GM18873 (cell line): ENCODE data around the gene LRP3.
"Not testable (repeated sequence)": the region's sequence is repeated elsewhere in the genome, so short reads cannot be mapped to it uniquely, and the experiment has no call there.

Experiments used
- ATAC-seq: cut with Tn5 transposase; IDR thresholded peaks from one replicate; pipeline ENCODE4 v1.9.1; 2021; ENCODE audit warnings: mild to moderate bottlenecking, moderate library complexity, moderate number of reproducible peaks; ENCODE audit not compliant: unreplicated experiment, low FRiP score

Gene LRP3

DNA sequence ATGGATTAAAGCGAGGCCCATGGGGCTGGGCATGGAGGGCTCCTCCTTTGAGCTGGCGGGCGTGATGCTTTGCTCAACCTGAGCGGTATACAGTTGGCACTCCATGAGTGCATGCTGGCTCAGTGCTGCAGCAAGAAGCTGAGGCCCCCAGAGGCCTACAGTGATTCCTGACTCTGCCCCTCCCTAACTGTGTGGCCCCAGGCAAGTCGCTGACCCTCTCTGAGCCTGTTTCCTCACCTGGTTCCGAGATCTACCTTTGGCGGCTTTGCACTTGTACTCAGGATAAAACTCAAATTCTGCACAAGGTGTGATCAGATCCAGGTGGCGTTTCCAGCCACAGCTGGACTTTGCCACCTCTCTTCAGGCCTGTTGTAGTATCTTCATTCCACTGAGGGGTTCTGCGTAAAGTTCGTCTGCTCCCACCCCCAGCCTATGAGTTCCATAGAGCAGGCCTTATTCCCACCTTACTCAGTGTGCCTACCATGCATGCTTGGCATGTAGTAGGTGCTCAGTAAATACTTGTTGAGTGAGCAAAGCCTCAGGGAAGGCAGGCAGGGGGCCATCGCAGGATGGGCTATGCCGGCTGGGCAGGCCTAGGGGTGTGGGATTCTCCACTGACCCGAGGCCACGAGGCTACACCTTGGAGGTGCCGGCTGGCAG lies 7.9 kb downstream of the LRP3 start:
- no peak for ATAC-seq

DNA sequence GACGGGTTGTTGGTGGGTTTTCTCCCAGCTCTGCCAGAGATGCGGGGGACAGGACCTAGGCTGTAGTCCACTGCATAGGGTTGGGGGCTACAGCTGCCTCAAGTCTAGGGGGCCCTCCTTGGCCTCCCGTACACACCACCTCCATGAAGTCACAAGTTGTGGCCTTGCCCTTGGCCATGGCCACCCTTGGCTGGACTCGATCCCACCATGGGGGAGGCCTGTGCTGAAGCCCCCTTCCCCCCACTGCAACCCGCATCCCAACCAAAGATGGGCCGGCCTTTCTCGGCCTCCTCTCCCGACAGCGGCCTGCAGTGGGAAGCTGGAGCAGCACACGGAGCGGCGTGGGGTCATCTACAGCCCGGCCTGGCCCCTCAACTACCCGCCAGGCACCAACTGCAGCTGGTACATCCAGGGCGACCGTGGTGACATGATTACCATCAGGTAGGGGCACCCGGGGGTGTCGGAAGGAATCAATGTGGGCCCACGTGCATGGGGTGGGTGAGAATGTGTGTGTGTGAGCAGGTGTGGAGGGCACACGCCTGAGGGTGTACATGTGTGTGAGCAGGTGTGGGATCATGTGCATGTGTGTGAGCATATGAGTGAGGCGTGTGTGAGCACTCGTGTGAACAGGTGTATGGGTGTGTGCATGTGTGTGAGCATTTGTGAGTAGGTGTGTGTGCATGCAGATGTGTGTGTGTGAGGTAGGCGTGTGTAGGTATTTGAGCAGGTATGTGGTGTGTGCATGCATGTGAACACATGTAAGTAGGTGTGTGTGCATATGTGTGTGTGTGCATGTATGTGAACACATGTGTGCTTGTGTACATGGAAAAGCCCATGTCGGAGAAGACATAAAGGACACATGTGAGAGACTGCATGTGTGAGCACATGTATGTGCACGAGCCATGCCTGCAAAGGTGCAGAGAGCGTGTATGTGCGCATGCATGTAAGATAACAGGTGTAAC lies 8.7 kb downstream of the LRP3 start:
- no peak for ATAC-seq

DNA sequence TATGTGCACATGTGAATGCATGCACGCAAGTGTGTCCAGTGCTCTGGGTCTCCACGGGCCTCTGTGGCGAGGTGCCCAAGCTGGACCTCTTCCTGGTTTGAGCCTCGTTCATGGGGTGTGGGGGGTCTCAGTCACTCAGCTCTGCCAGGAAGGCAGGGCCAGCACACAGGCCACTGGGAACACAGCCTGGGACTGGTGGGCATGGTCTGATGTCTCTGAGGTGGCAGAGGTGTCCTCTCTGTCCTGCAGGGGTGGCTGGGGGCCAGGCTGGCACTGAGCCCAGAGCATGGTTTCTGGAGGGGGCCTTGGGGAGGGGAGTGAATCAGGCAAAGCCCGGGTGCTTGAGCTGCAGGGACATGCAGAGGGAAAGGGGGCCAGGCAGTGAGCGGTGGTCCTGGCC lies 9.4 kb downstream of the LRP3 start:
- ATAC-seq, result no peak

DNA sequence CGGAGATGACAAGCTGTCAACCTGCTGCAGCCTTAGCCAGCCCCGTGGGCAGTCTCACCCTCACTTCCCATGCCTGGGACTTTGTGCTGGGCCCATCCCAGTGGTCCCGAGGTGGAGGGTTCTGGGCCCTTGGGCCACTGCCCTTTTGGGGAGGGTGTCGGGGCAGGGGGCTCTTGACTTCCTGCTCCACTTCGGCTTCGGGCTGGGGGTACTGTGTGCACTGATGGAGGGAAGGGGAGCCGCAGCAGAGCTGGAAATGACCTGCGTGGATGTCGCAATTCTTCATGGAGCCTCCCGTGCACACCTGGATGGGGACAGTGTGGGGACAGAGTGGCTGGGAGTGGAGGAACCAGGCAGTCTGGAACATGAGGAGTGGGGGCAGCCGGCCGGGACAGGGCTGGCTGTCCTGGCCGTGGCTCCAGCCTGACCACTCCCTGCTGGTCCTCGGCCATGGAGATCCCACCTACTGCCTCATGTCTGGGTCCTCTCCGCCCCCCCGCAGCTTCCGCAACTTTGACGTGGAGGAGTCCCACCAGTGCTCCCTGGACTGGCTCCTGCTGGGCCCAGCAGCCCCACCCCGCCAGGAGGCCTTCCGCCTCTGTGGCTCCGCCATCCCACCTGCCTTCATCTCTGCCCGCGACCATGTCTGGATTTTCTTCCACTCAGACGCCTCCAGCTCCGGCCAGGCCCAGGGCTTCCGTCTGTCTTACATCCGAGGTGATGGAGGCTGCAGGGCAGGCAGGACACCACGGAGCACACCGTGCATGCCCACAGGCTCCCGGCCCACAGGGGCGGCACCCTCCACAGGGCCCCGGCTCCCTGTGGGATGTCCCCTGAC lies 10.2 kb downstream of the LRP3 start:
- ATAC-seq, result no peak

DNA sequence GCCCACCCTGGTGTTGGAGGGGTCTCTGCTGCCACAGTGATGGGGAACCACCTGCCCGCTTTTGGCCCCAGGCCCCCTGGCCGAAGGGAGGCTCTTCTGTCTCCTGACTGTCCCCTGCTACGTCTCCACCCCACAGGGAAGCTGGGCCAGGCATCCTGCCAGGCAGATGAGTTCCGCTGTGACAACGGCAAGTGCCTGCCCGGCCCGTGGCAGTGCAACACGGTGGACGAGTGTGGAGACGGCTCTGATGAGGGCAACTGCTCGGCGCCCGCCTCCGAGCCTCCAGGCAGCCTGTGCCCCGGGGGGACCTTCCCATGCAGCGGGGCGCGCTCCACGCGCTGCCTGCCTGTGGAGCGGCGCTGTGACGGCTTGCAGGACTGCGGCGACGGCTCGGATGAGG lies 11.0 kb downstream of the LRP3 start:
- no peak for ATAC-seq

DNA sequence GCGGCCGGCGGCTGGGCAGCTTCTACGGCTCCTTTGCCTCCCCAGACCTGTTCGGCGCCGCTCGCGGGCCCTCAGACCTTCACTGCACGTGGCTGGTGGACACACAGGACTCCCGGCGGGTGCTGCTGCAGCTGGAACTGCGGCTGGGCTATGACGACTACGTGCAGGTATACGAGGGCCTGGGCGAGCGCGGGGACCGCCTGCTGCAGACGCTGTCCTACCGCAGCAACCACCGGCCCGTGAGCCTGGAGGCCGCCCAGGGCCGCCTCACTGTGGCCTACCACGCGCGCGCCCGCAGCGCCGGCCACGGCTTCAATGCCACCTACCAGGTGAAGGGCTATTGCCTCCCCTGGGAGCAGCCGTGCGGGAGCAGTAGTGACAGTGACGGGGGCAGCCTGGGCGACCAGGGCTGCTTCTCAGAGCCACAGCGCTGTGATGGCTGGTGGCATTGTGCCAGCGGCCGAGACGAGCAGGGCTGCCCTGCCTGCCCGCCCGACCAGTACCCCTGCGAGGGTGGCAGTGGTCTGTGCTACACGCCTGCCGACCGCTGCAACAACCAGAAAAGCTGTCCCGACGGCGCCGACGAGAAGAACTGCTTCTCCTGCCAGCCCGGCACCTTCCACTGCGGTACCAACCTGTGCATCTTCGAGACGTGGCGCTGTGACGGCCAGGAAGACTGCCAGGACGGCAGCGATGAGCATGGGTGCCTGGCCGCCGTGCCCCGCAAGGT lies 11.6 kb downstream of the LRP3 start:
- no peak for ATAC-seq

DNA sequence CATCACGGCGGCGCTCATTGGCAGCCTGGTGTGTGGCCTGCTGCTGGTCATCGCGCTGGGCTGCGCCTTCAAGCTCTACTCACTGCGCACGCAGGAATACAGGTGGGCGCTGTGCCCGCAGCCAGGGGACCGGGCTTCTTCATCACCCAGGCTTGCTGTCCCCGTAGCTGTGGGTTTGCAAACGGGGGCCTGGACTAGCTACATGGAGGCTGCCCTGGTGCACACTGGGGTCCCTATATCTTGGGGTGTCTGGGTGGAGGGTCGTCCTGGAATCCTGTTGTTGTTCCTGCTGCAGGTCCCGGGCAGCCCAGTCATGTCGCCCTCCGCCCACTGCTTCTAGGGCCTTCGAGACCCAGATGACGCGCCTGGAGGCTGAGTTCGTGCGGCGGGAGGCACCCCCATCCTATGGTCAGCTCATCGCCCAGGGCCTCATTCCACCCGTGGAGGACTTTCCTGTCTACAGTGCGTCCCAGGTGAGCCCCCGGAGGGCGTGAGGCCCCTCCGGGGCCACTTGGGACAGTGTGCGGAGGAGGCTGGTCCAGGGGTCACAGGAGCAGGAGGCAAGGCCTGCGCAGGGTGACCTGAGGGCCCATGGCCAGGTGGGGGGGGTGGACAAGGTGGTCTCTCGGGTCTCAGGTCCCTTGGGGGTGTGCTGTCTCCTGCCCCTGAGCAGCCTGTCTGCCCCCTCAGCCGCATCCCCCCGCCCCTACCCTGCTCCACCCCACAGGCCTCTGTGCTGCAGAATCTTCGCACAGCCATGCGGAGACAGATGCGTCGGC lies 12.3 kb downstream of the LRP3 start:
- ATAC-seq, result no peak

DNA sequence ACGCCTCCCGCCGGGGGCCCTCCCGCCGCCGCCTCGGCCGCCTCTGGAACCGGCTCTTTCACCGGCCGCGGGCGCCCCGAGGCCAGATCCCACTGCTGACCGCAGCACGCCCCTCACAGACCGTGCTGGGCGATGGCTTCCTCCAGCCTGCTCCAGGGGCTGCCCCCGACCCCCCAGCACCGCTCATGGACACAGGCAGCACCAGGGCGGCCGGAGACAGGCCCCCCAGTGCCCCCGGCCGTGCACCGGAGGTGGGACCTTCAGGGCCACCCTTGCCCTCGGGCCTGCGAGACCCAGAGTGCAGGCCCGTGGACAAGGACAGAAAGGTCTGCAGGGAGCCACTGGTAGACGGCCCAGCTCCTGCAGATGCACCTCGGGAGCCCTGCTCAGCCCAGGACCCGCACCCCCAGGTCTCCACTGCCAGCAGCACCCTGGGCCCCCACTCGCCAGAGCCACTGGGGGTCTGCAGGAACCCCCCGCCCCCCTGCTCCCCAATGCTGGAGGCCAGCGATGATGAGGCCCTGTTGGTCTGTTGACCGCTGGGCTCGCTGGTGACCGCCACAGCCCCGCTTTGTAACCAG lies 13.0 kb downstream of the LRP3 start:
- no peak for ATAC-seq

DNA sequence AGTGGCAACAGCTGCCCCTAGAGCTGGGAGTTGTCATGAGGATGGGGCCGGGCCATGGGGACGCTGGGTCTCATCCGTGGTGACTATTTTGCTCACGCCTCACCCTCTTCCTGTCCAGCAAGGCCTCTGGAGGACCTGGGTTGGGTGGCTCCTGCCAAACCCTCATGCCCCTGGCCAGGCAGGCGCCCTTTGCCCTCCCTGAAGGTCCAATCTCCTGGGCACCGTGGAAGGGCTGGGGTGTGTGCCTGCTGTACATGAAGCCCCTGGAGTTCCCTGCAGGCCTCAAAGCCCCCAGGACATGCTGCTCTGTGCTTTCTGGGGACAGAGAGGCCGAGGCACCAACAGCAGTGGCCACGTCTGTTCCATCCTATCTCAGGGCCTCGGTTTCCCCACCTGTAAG lies 13.8 kb downstream of the LRP3 start:
- no peak for ATAC-seq

DNA sequence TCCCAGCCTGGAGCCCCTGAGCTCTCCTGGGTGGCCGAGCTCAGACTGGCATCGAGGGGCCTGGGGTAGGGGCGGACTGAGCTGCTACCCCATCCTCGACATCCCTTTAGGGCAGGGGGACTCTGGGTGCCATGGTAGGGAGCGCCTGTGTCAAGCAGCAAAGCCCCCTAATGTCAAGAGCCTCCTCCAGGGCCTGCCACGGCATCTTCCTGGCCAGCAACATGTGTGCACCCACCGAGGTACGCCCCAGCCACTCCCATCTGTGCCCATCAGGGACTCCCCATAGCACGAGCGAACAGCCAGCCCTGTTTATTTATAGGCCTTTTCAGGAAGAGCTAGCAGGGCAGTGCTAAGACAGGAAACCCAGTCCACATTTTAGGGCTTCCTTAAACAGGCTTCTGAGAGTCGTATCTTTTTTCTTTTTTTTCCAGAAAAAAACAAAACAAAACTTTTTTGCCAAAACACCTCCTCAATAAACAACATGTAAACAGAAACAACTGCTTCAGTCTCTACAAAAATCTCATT lies 14.3 kb downstream of the LRP3 start:
- no peak for ATAC-seq

DNA sequence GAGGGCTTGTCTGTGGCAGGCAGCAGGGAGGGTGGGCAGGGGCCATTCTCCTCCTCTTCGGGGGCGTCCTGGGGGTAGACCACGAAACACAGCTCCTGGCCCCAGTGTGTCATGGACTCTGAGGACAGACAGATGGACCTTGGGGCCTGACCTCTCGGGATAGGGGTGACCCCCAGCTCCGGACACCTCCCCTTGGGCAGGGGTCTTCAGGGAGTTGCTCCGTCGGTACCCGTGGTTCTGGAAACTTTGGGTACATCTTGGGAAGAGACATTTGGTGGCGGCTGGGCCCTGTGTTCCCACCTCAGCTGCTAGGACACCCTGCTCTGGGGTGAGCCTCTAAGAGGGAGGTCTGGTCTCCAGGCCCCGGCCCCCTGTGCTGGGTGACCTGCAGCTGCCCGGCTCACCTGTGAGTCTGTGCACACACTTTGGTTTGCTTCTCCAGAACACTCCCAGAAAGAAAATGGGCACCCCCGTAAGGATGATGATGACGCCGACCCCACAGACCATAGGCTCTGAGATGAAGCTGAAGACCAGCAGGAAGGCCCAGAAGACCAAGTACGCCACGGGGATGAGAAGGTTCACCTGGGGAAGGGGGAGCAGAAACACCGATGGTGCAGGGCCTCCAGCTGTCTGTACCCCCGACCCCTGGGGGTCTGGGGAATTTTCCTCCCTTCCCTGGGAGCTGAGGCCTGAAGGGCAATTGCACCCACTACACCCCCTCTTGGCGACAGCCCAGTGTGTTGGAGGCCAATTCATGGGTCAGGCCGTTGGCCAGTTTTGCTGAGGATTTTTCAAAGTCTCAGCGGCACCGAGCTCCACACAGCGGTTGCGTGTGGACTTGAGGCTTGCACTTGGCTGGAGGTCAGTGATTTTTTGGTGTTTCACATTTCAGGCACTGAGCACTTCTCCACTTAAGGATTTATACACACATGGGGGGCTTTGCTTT lies 15.0 kb downstream of the LRP3 start:
- ATAC-seq, result no peak

DNA sequence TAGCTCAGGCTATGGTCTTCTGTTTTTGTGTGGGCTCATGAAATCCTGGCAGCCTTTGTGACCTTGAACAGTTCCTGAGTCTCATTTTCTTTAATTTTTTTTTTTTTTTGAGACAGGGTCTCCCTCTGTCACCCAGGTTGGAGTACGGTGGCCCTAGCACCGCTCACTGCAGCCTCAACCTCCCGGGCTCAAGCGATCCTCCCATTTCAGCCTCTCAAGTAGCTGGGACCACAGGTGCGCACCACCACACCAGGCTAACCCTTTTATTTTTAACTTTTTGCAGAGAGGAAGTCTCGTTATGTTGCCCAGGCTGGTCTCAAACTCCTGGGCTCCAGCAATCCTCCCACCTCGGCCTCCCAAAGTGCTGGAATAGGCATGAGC lies 15.7 kb downstream of the LRP3 start:
- ATAC-seq, result not testable (repeated sequence)

DNA sequence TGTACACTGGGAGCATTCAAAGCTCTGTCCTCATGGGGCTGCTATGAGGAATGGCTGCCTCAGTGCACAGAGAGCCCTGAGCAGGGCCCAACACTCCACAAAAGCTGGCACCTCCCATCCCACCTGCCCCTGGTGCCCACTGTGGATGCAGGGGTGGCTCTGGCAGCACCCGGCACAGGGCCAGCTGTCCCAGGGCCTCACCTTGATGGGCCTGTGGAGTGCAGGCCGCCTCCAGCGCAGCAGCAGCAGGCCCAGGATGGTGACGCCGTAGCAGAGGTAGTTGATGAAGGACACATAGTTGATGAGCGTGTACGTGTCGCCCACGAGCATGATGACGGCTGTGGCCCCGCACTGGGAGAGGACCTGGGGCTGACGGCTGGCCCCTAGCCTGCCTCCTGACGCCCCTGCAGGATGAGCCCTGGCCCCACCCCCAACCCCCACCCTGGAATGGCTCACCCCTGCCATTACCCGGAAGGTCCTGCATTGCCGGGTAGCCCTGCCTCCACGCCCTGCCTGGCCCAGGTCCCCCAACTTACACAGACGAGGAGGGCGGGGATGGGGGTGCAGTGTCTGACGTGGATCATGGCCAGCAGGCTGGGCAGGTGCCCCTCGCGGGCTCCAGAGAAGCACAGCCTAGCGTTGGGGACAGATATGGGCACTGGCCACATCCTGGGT lies 16.3 kb downstream of the LRP3 start:
- ATAC-seq, result no peak

DNA sequence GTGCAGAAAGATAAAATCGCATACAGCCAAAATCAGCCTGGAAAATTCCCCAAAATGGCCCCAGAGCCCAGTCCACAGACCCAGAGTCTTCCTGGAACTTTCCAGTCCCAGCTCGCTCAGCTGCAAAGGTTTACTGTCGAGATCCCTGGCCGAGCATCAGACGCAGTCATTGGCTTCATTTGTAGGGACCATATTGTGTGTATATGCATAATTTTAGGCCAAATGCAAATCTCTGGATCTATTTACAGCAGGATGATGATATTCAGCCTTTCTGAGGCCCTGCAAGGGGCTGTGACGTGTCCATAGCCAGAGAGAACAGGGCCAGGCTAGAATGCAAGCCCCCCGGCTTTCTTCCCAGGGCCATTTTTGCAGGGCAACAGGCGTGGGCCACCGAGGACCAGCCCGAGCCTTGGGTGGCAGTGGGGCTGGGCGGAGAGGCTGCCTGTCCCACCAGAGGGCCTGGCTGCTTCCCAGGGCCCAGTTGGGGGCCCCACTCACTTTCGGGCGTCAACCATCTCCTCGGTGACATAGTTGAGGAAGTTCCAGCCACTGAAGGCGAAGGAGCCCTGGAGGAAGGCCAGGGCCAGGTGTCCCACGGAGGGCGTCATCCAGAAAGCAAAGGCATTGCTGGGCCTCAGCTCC lies 17.8 kb downstream of the LRP3 start:
- ATAC-seq, result no peak

DNA sequence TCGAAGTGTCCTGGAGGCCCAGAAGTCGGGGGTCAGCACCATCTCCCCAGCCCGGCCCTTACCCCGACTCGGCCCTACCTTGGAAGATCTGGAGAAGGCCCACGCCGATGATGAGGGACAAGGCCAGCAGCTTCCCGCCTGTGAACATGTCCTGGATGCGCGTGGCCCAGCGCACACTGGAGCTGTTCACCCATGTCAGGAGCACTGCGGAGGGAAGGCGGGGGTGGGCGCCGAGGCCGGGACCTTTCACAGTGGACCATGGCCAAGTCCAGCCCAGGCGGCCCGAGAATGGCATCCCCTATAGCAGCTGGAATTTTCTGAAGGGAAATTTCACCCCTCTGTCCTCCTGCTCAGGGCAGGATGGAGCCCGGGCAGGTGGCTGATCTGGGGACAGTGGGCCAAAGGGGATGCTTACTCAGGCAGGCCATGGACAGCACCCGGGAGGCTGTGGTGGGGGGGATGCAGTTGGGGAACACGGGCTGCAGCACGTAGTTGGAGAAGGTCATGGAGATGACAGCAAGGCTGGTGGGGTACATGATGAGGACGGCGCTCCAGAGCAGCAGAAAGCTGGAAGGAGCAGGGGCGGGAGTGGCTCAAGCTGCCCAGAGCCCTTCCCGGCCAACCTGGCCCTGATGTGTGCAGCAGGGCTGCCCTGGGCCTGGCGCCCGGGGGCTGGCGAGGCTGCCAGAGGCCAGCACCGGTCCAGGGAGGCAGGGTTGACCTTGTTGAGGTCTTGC lies 18.5 kb downstream of the LRP3 start:
- no peak for ATAC-seq

DNA sequence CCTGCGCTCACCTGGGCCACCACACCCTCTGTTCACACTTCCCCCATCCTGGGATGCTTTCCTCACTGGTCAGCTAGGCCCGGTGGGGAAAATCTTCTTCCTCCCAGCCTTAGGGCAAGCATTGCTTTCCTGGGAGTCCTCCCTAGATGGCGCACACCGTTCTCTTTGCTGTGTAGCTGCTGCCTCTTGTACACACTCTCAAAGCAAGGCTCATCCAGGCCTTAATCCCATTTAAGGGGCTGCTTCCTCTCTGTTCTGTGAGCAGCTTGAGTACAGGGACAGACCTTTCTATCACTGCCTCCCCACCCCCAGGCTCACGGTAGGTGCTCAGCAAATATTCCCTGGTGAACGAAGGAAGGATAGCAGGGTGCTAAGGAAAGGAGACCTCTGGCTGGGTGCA lies 20.5 kb downstream of the LRP3 start:
- ATAC-seq, result no peak
